ENCODE measurements around the gene RNF5. TPM values are rescaled to one million over a fixed set of nuclear protein-coding genes. Genes with fewer than 3 reads are reported as not detected.

RNF5 gene
- polyA plus RNA-seq, 1 of the 3 experiments (the other 2 are of a cell fraction), result 110 TPM

- no peak for TF ChIP-seq TCF12 (IDR thresholded peaks at IDR 0.05)
- TF ChIP-seq POLR2AphosphoS5 (IDR thresholded peaks at IDR 0.05; ENCODE audit: low read depth, low read length), result no peak
- TF ChIP-seq ZBTB33 (IDR thresholded peaks at IDR 0.05; ENCODE audit: borderline replicate concordance, low read depth), result no peak
- no peak for TF ChIP-seq REST (IDR thresholded peaks at IDR 0.05; ENCODE audit: low read depth, low read length)
- TF ChIP-seq EP300 (IDR thresholded peaks at IDR 0.05; ENCODE audit: borderline replicate concordance in 1 of 2, low read depth in 1 of 2, low read length in 1 of 2), result no peak
- no peak for TF ChIP-seq SMC3 (IDR thresholded peaks at IDR 0.05; ENCODE audit: low read depth, low read length)
- TF ChIP-seq MXI1 (IDR thresholded peaks at IDR 0.05; ENCODE audit: low read depth, low read length), result no peak
- TF ChIP-seq CHD2 (IDR thresholded peaks at IDR 0.05; ENCODE audit: low read length, partially characterized antibody), result no peak
These were observed 12.9 kb downstream of the RNF5 start (continued) for GRCh38 chr6:32190911-32191677.

GRCh38 chr6:32191696-32192607, 13.7 kb downstream of the RNF5 start:
- DNase-seq, result no peak
- H3K9me2 ChIP-seq, result no peaks in the 10 kb centered on the region
- no peak overlapping the region for H3K27ac ChIP-seq (ENCODE audit: low read depth in 2 of 2, low read length in 1 of 2)
- H3K79me2 ChIP-seq (ENCODE audit: insufficient read depth), result peaks cover 21% of the 10 kb centered on the region
- H3K27me3 ChIP-seq (ENCODE audit: insufficient read depth), result no peaks in the 10 kb centered on the region
- H4K20me1 ChIP-seq (ENCODE audit: insufficient read depth), result no peaks in the 10 kb centered on the region
- ChIA-PET POLR2A (interaction anchor here (3.1 kb wide), 1 partner anchor 14 kb away, joined by 22 read pairs; the partner anchor contains the start of gene RNF5), CTCF (interaction anchor here (1.6 to 2.2 kb wide), 3 partner anchors 23 to 73 kb away, joined by 4 to 7 read pairs (median 5); no protein-coding TSS in a partner anchor)
- peaks cover 8% of the 10 kb centered on the region in 2 experiments for H3K36me3 ChIP-seq (replicated peaks in 1 of 2; ENCODE audit: control insufficient read depth in 1 of 2, insufficient read depth in 2 of 2, low read length in 1 of 2)
- 92% methylated on average over 14 of the region's 15 CpGs for WGBS (ENCODE audit: low lambda C conversion rate)
- no peak overlapping the region for H3K4me3 ChIP-seq (ENCODE audit: low read depth in 2 of 2, low read length in 1 of 2)
- no peak overlapping the region for H3K9ac ChIP-seq
- peaks cover 16% of the 10 kb centered on the region for H3F3A ChIP-seq (replicated peaks; ENCODE audit: insufficient read depth)
- H3K4me2 ChIP-seq, result 0 out of 2 replicates have a peak overlapping the region, but pooled peaks have one; percentile 10
- H3K9me3 ChIP-seq, result no peaks in the 10 kb centered on the region
- H3K4me1 ChIP-seq (ENCODE audit: control insufficient read depth in 1 of 2, insufficient read depth in 2 of 2, low read depth in 1 of 2, low read length in 1 of 2), result peaks cover 3 to 28% of the 10 kb centered on the region in 2 experiments; a peak in 1 of 4 replicates
- no peak overlapping the region for H2AFZ ChIP-seq (ENCODE audit: low read depth)
- TF ChIP-seq IRF3 (IDR thresholded peaks at IDR 0.05; ENCODE audit: low read depth, low read length), result no peak
- no peak for TF ChIP-seq RCOR1 (IDR thresholded peaks at IDR 0.05; ENCODE audit: low read length)
- TF ChIP-seq REST (IDR thresholded peaks at IDR 0.05; ENCODE audit: low read depth, low read length), result no peak
- TF ChIP-seq MEF2A (IDR thresholded peaks at IDR 0.05; ENCODE audit: borderline replicate concordance, low read depth), result no peak
- no peak for TF ChIP-seq CHD2 (IDR thresholded peaks at IDR 0.05; ENCODE audit: low read length, partially characterized antibody)
- TF ChIP-seq USF1 (IDR thresholded peaks at IDR 0.05; ENCODE audit: borderline replicate concordance, low read depth), result no peak
- no peak for TF ChIP-seq TCF12 (IDR thresholded peaks at IDR 0.05)
- TF ChIP-seq EP300 (IDR thresholded peaks at IDR 0.05; ENCODE audit: borderline replicate concordance in 1 of 2, low read depth in 1 of 2, low read length in 1 of 2), result no peak
- TF ChIP-seq NFIC (IDR thresholded peaks at IDR 0.05; ENCODE audit: borderline replicate concordance), result no peak

Measured in SK-N-SH (cell line).